Testis (tissue), 2 donors: ENCODE results near the gene TRAK1.

ENCODE experiments used
- POLR2A ChIP-seq: fragments of 450-650 bp; IDR thresholded peaks from one replicate; pipeline ENCODE4 v1.6.1; 2017; ENCODE audit warnings: antibody characterized with exemption, mild to moderate bottlenecking, moderate library complexity
- TF ChIP-seq, protein P1 (sequence below), 3 experiments: fragments of 450-650 bp in 2 of 3; fragments of 200-600 bp in 1 of 3; sonication (generic) in 1 of 3; IDR thresholded peaks; one replicate each; pipeline ENCODE4 v1.5.1; 2016 to 2019; ENCODE audit warnings: antibody characterized with exemption in 3 of 3, mild to moderate bottlenecking in 2 of 3, moderate library complexity in 1 of 3

DNA sequence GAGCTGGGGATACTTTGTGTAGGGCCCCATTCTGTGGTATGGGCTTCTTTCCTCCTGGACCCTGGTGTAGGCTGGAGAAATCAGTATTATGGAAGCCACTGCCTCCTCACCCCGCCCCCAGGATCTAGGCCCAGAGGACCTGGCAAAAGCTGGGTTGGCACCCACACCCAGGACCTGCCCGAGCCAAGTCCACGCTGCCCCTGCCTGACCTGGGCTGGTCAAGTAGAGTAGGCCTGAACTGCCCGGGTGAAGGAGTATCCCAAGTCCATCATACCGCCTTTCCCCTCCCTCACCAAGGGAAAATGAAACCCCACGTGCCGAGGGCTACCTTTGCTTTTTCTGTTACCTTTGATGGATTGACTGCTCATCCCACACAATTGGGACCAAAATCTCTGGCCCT lies 37.7 kb upstream of the TRAK1 start:
- TF ChIP-seq, protein P1, sequence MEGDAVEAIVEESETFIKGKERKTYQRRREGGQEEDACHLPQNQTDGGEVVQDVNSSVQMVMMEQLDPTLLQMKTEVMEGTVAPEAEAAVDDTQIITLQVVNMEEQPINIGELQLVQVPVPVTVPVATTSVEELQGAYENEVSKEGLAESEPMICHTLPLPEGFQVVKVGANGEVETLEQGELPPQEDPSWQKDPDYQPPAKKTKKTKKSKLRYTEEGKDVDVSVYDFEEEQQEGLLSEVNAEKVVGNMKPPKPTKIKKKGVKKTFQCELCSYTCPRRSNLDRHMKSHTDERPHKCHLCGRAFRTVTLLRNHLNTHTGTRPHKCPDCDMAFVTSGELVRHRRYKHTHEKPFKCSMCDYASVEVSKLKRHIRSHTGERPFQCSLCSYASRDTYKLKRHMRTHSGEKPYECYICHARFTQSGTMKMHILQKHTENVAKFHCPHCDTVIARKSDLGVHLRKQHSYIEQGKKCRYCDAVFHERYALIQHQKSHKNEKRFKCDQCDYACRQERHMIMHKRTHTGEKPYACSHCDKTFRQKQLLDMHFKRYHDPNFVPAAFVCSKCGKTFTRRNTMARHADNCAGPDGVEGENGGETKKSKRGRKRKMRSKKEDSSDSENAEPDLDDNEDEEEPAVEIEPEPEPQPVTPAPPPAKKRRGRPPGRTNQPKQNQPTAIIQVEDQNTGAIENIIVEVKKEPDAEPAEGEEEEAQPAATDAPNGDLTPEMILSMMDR (IDR thresholded peaks at IDR 0.05), result no peak
- TF ChIP-seq POLR2A, result no peak
